ENCODE measurements around the gene NAP1L3. TPM values are rescaled to one million over a fixed set of nuclear protein-coding genes. Genes with fewer than 3 reads are reported as not detected.
A peak's percentile ranks its signal among the peaks of the same experiment; 100 is the strongest.

Gene NAP1L3
- total and polyA plus RNA-seq, 2 donors from 2014 or later: 3.2 to 3.8 TPM

GRCh38 chrX:93649381-93649780, 24.0 kb downstream of the NAP1L3 start:
- no peak overlapping the region for H3K27ac ChIP-seq (ENCODE audit: low read depth in 2 of 2, low read length in 2 of 2)
- no peak for TF ChIP-seq CTCF (IDR thresholded peaks at IDR 0.05; ENCODE audit: borderline replicate concordance, extremely low read depth, insufficient read depth)
- no peaks in the 10 kb centered on the region for H3K4me1 ChIP-seq (ENCODE audit: control insufficient read depth in 2 of 3, insufficient read depth in 2 of 3, low read depth in 1 of 3, low read length in 3 of 3)
- H3K9me3 ChIP-seq (ENCODE audit: control insufficient read depth in 2 of 3, insufficient read depth in 1 of 3, low read length in 3 of 3): no peaks in the 10 kb centered on the region
- no peaks in the 10 kb centered on the region for H3K36me3 ChIP-seq (ENCODE audit: control insufficient read depth in 2 of 3, insufficient read depth in 3 of 3, low read length in 3 of 3)
- H3K27me3 ChIP-seq (ENCODE audit: control insufficient read depth, insufficient read depth, low read length): no peaks in the 10 kb centered on the region
- no peak for FAIRE-seq
- no peak for DNase-seq
- H3K4me3 ChIP-seq (ENCODE audit: low read length in 3 of 3): no peak overlapping the region
- intact Hi-C loops (cut with DNase I): no loop called here
- no peak overlapping the region for H3K9ac ChIP-seq (ENCODE audit: low read length in 3 of 3)

GRCh38 chrX:93637591-93637990, 35.8 kb downstream of the NAP1L3 start:
- Histone ChIP-seq H3K9me3 (ENCODE audit: control insufficient read depth in 2 of 3, insufficient read depth in 1 of 3, low read length in 3 of 3) (no peaks in the 10 kb centered on the region), H3K27ac (ENCODE audit: low read depth in 2 of 2, low read length in 2 of 2) (no peak overlapping the region), H3K4me1 (ENCODE audit: control insufficient read depth in 2 of 3, insufficient read depth in 2 of 3, low read depth in 1 of 3, low read length in 3 of 3) (no peaks in the 10 kb centered on the region), H3K36me3 (ENCODE audit: control insufficient read depth in 2 of 3, insufficient read depth in 3 of 3, low read length in 3 of 3) (no peaks in the 10 kb centered on the region), H3K4me3 (ENCODE audit: low read length in 3 of 3) (no peak overlapping the region), H3K9ac (ENCODE audit: low read length in 3 of 3) (no peak overlapping the region), H3K27me3 (ENCODE audit: control insufficient read depth, insufficient read depth, low read length) (no peaks in the 10 kb centered on the region)
- no peak for TF ChIP-seq CTCF (IDR thresholded peaks at IDR 0.05; ENCODE audit: borderline replicate concordance, extremely low read depth, insufficient read depth)
- DNase-seq: peak in 1 of 5 donors; percentile 20
- intact Hi-C loops (cut with DNase I): no loop called here
- no peak for FAIRE-seq

Other genes with a start within 250 kb of the NAP1L3 start
- gene FAM133A, start 628 bp upstream of the NAP1L3 start, total RNA-seq: not detected
- not detected for gene FAM133A, start 628 bp upstream of the NAP1L3 start, polyA plus RNA-seq (ENCODE audit: insufficient read depth, low read depth, low replicate concordance)